GM19463 (cell line): ENCODE results near the gene MGRN1.

Experiments used
- ATAC-seq: cut with Tn5 transposase; IDR thresholded peaks from one replicate; pipeline ENCODE4 v1.9.1; 2021; ENCODE audit warnings: mild to moderate bottlenecking, moderate library complexity; ENCODE audit not compliant: unreplicated experiment

The MGRN1 gene

DNA sequence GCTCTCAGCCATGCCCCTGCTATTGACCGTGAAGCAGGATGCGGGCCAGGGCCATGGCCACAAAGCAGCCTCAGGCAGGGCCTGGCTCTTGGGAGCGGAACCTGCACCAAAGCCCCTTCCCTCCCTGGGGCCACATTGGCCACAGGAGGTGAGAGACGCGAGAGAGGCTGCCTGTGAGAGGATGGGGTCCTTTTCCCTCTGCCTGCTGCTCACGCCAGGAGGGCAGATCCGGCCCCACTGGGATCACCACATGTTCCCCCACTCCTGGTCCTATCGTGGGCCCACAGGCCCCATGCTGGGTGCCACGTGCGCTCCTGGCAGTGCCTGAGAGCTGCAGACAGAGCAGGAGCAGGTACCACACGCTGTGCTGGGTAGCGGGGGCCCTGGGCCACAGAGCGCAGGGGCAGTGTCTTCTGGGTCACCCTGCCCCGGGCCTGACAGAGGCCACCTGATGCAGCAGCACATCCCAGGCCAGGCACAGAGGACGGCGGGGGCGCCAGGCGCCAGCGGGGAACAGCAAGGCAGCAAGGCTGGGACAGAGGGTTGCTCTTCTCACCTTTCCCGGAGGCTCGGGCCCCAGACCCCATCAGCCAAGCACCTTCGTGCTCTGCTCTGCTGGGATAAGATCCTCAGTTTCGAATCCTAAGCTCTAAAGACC, 59.6 kb downstream of the MGRN1 start:
- no peak for ATAC-seq

DNA sequence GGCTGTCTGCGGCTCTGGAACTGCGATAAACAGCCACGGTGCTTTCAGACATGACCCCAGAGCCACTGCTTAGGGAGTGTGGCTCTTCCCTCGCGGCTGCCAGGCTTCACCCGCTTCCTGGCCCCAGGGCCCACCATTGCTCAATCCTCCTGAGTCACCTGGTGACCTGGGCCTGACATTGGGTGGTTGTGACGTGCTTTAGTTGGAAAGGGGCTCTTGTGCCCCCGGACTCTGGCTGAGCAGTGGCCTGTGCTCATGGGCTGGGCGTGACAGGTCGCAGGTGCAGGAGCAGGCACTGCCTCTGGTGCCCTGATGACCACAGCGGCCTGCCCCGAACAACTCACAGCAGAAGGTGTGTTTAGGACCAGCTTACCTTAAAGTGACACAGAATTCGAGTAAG, 60.1 kb downstream of the MGRN1 start:
- no peak for ATAC-seq

DNA sequence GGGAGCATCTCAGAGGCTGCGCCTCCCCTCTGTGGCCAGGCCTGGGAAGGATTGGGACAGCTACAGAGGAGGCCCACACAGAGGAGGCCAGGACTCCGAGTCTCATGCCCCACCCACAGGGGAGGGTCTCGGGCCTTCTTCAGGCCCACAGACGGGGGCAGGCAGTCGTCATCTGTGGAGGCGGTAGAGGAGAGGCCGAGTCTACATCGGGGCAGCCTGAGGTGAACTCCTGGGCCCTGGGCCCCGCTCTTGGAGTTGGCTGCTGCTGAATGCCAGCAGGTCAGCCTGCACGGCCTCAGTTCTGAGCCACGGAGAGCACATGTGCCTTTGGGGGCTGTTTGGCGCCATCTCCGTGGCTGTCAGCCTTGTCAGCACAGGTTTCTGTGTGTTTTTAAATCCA, 60.7 kb downstream of the MGRN1 start:
- no peak for ATAC-seq

DNA sequence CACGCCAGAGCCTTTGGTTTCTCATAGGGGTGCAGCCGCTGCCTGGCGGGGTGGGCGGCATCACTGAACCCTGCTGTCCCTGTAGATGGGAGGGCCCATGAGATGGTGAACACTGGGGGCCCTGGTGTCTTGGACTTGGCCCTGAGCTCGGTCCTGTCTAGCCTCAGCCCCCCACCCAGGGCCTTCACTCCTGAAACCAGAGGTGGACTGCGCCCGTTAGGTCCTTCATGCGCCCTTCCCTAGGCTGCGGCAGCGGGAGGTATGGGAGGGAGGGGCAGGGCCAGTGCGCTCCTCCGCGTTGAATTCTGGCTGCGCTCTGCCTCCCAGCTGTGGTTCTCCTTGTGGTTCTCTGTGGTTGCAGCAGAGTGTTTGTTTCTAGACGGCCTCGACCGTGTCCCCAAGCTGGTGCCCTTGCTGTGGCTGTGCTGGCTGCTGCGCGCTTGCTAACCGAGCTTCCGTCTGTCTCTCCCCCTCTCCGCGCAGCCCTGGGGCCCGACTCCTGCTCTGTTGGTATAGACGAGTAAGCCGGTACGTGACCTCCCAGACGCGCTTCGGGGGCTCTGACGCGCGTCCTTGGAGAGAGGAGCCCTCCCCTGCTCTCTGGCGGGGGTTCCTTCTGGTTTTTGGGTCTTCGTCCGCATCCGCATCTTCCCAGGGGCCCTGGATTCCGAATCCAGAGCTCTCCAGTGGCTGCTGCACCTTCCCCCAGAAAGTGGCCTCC, 61.3 kb downstream of the MGRN1 start:
- ATAC-seq: no peak

GRCh38 chr16:4686497-4687210, 62.0 kb downstream of the MGRN1 start:
- no peak for ATAC-seq

DNA sequence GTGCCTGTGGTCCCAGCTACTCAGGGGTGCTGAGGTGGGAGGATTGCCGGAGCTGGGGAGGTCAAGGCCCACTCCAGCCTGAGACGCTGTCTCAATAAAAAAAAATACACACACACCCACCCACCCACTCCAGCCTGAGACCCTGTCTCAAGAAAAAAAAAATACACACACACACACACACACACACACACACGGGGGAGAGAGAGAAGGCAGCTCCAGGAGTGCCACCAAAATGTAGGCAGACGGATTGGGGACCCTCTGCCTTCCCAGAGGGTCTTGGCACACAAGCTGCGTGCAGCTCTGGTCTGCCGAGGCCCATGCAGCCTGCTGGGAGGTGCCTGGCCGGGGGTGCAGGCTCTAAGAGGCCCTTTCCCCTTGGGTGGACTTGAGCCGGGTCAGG, 62.8 kb downstream of the MGRN1 start:
- no peak for ATAC-seq

- no peak for ATAC-seq
Observed at GRCh38 chr16:4687946-4688673, 63.5 kb downstream of the MGRN1 start.

DNA sequence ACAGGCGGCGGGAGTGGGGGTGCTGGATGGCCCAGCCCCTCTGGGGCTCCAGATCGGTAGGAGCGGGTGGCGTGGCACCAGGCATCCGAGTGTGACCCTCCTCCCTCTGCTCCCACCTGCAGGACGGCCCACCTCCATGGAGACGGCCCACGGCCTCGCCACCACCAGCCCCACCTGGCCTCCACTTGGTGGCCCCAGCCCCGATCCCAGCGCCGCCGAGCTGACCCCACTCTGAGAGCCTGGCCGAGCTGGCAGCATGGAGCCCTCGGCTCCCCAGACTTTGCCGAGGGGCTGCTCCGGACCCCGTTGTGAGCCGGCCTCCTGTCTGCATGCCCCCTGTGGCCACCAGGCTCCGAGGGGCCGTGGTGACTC, 64.0 kb downstream of the MGRN1 start:
- ATAC-seq: no peak

GRCh38 chr16:4689091-4689671, 64.6 kb downstream of the MGRN1 start:
- ATAC-seq: no peak

DNA sequence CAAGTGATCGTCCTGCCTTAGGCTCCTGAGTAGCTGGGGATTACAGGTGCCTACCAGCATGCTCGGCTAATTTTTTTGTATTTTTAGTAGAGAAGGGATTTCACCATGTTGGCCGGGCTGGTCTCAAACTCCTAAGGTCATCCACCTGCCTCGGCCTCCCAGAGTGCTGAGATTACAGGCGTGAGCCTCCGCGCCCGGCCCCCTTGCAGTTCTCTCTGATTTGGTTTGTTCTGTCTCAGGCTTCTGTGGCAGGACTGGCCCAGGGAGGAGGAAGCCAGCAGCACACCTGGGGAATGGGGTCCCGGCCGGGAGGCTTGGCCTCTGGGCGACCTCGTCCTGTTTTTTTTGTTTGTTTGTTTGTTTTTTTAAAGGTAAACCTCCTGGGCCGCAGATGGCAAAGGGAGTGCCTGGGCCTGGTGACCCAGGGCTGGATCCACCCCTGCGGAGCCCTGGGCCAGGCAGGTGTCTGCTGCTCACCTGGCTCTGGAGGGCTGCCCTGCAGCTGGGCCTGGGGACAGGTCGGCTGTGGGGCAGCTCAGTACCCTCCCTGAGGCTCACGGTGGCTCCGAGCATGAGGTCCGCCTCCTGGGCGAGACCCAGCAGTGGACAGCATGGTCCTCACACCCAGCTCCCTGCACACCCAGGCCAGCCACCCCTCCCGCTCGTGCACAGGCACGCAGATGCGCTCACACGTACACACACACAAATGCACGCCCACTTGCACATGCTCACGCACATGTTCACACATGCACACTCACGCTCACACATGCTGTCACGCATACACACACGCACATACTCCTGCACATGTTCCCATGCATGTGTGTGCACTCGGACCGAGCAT, 65.5 kb downstream of the MGRN1 start:
- no peak for ATAC-seq

- ATAC-seq: no peak
Observed at GRCh38 chr16:4690946-4691665, 66.5 kb downstream of the MGRN1 start.

DNA sequence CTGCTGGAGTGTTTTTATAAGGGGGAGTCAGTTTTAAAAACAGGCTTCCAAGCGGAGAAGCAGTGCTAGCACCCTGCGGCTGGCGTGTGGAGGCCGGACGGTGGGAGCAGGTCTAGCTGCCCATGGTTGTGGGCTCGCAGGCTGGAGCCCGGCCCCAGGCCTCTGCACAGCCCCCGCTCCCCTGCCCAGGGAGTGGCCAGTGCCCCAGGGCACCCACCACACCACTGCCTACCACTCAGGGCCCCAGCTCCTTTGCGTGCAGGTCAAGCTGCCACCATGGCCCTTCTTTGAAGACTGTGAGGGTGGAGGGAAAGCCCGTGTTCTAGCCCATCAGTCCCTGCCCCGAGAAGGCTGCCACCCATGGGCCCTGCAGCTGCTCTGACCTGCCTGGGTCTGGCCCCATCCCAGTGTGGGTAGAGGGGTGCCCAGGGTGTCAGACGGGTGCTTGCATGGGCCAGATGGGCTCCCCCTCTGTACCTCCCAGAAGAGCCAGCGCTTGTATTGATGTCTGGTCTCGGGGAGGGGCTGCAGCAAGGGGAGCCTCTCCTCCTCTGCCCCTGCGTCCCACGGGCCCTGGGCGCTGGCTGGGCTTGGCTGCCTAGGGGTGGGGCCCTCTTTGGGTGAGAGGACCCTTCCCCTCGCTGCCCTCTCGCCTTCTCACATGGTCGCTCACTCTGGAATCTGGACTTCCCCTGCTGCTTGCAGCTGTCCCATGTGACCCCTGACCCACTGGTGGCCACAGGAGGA, 67.2 kb downstream of the MGRN1 start:
- ATAC-seq: no peak

DNA sequence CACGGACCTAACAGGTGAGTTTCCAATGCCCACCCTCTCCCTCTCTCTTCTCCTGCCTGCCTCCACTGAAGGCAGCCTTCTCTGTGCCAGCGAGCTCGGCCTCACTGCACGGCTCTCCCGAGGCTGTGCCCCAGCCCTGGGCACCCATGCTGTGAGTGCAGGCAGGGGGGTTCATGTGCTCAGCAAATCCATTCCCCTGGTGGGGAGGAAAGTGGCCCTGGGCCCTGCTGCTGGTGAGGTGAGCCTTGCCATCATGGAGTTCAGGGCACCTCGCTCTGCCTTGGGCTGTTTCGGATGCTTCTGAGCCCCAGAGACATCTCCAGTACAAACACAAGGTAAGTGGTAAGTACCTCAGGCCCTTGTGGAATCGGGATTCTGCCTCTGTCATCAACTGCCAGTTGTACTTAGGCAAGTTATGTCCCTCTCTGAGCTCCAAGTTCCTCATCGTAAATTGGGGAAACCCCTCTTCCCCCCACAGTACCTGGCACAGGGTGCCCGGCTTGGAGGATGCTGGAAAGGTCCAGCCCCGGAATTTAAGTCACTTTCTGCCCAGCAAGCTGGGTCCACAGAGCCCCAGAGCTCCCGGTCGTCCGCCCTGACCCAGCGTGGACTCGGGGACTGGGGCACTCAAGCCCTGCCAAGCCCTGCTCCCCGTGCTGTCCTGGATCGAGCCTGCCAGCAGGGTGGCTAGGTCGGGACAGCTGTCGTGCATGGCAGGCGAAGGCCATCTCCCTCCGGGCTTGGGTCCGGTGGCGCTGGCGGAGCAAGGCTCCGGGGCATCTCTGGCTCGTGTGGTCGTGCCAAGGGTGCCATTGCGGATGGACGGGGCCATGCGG, 68.1 kb downstream of the MGRN1 start:
- ATAC-seq: peak; percentile 2

- peak; percentile 98 for ATAC-seq
Observed at GRCh38 chr16:4693296-4693955, 68.8 kb downstream of the MGRN1 start, which contains the start of gene NUDT16L1. Gene NUDT16L1, plus strand, starts transcription at chr16:4693562. Its CDS starts 165 bp downstream, at chr16:4693727.

- ATAC-seq: peak; percentile 10
Observed at GRCh38 chr16:4693956-4694641, 69.5 kb downstream of the MGRN1 start.

DNA sequence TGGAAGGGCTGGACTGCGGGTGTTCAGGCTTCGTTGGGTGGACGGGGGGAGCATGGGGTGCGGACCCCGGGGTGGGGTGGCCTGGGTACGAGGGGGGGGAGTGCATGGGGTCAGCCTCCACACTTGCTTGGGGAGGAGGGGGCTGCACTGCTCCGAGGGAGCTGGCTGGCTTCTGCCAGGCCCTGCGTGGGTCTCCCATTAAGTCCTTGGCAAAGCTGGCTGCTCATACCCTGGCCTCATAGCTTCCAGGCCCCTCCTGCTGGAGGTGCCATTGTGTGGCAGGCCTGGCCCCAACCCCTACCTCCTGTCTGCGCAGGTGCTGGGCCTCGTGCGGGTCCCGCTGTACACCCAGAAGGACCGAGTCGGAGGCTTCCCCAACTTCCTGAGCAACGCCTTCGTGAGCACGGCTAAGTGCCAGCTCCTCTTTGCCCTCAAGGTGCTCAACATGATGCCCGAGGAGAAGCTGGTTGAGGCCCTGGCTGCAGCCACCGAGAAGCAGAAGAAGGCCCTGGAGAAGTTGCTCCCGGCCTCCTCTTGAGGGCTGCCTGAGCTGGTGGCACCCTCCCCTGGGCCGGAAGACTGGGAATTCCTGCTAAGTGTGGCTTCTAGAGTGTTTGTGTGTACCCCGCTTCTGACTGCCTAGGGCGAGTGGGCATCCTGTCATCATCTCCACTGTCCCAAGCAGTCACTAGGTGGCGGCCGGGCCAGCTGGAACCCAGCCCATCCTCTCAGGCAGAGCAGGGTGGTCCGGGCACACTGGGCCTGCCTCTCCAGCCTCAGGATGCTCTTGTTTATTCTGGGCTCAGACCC, 70.2 kb downstream of the MGRN1 start:
- ATAC-seq: no peak
